Neural progenitor cell (in vitro differentiated cells): ENCODE measurements around the gene PPM1B. TPM values are rescaled to one million over a fixed set of nuclear protein-coding genes. Genes with fewer than 3 reads are reported as not detected.
"Not testable (repeated sequence)": the region's sequence is repeated elsewhere in the genome, so short reads cannot be mapped to it uniquely, and the experiment has no call there.

Experiments
- DNase-seq: peaks from one replicate; pipeline ENCODE4 v3.0.0-alpha.2; 2016; ENCODE audit warnings: low spot score
- H2AFZ ChIP-seq: fragments of 200-600 bp; sonication (generic); replicated peaks from 2 replicates; pipeline ENCODE4 v1.6.1; 2016; ENCODE audit warnings: antibody characterized with exemption
- H3F3A ChIP-seq: fragments of 200-600 bp; sonication (generic); 2 replicates; pipeline ENCODE4 v1.6.1; 2016; ENCODE audit warnings: antibody characterized with exemption, low read depth
- H3K27ac ChIP-seq: fragments of 200-600 bp; sonication (generic); 2 replicates; pipeline ENCODE4 v1.5.1; 2016; ENCODE audit warnings: mild to moderate bottlenecking
- H3K27me3 ChIP-seq: fragments of 200-600 bp; sonication (generic); 2 replicates; pipeline ENCODE4 v1.6.1; 2016; ENCODE audit warnings: mild to moderate bottlenecking, moderate library complexity
- H3K36me3 ChIP-seq: fragments of 200-600 bp; sonication (generic); 2 replicates; pipeline ENCODE4 v1.5.1; 2016
- H3K4me1 ChIP-seq: fragments of 200-600 bp; sonication (generic); 2 replicates; pipeline ENCODE4 v1.6.1; 2016; ENCODE audit warnings: mixed run types
- H3K4me2 ChIP-seq: fragments of 200-600 bp; sonication (generic); 2 replicates; pipeline ENCODE4 v1.6.1; 2016
- H3K4me3 ChIP-seq: fragments of 200-600 bp; sonication (generic); 2 replicates; pipeline ENCODE4 v1.5.1; 2016
- H3K79me2 ChIP-seq: fragments of 200-600 bp; sonication (generic); 2 replicates; pipeline ENCODE4 v1.6.1; 2016; ENCODE audit warnings: low read depth
- H3K9ac ChIP-seq: fragments of 200-600 bp; sonication (generic); 2 replicates; pipeline ENCODE4 v1.6.1; 2016
- H3K9me3 ChIP-seq: fragments of 200-600 bp; sonication (generic); 2 replicates; pipeline ENCODE4 v1.5.1; 2016; ENCODE audit warnings: low read depth
- H4K20me1 ChIP-seq: fragments of 200-600 bp; sonication (generic); 2 replicates; pipeline ENCODE4 v1.6.1; 2016; ENCODE audit warnings: low read depth
- H3K27ac Mint-ChIP-seq: 3 replicates; pipeline ENCODE4 v1.8.0; 2021; ENCODE audit warnings: mixed read lengths
- H3K27me3 Mint-ChIP-seq: 2 replicates; pipeline ENCODE4 v1.8.0; 2022; ENCODE audit warnings: low read depth, mild to moderate bottlenecking, inconsistent platforms, moderate library complexity, mixed read lengths; ENCODE audit not compliant: insufficient read depth
- H3K36me3 Mint-ChIP-seq: 3 replicates; pipeline ENCODE4 v1.8.0; 2021; ENCODE audit warnings: mixed read lengths
- H3K4me1 Mint-ChIP-seq: 3 replicates; pipeline ENCODE4 v1.8.0; 2021; ENCODE audit warnings: mixed read lengths
- H3K4me3 Mint-ChIP-seq: 3 replicates; pipeline ENCODE4 v1.8.0; 2021; ENCODE audit warnings: mild to moderate bottlenecking, moderate library complexity, mixed read lengths
- H3K9me3 Mint-ChIP-seq: 3 replicates; pipeline ENCODE4 v1.8.0; 2020; ENCODE audit warnings: mixed read lengths
- EZH2 ChIP-seq: fragments of 200-600 bp; sonication (generic); IDR thresholded peaks from 2 replicates; pipeline ENCODE4 v1.6.1; 2017; ENCODE audit warnings: antibody characterized with exemption, mild to moderate bottlenecking, moderate library complexity
- EZH2phosphoT487 ChIP-seq: fragments of 200-600 bp; sonication (generic); IDR thresholded peaks from 2 replicates; pipeline ENCODE4 v1.6.1; 2017; ENCODE audit warnings: antibody characterized with exemption
- total RNA-seq: library from RNA; depleted of rRNA; stranded (reverse); fragments of >200 nt; gene quantifications from 2 replicates; pipeline ENCODE4 v1.2.3, GENCODE V29; 2015; ENCODE audit warnings: low replicate concordance
- TF ChIP-seq, protein P1 (sequence below): fragments of 200-600 bp; sonication (generic); IDR thresholded peaks from 2 replicates; pipeline ENCODE4 v1.5.1; 2017; ENCODE audit warnings: antibody characterized with exemption, mild to moderate bottlenecking

The PPM1B gene
- total RNA-seq, 1 donor from 2014 or later, result 86.6 TPM

DNA sequence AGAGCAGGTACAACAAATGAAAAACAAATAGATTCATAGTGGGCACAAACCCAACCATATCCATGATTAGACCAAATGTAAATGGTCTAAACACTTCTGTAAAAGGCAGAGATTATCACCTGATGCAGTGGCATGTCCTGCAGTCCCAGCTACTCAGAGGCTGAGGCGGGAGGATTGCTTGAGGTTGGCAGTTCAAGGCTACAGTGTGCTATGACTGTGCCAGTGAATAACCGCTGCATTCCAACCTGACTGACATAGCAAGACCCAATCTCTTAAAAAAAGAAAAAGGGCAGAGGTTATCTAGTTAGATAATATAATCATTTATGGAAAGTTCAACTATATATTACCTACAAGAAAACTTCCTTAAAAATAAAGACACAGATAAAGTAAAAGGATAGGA is 85.3 kb downstream of the PPM1B start:
- H3K27me3 Mint-ChIP-seq, result peaks cover 8% of the 10 kb centered on the region
- Histone ChIP-seq H3F3A (no peaks in the 10 kb centered on the region), H4K20me1 (no peaks in the 10 kb centered on the region), H3K9me3 (peaks cover 7% of the 10 kb centered on the region), H3K79me2 (no peaks in the 10 kb centered on the region), H3K27ac (no peak overlapping the region), H3K4me2 (no peak overlapping the region), H3K4me1 (no peaks in the 10 kb centered on the region), H3K27me3 (no peaks in the 10 kb centered on the region), H3K9ac (no peak overlapping the region), H3K36me3 (no peaks in the 10 kb centered on the region), H3K4me3 (no peak overlapping the region), H2AFZ (no peak overlapping the region)
- TF ChIP-seq EZH2 (no peak), EZH2phosphoT487 (no peak)
- TF ChIP-seq, protein P1, sequence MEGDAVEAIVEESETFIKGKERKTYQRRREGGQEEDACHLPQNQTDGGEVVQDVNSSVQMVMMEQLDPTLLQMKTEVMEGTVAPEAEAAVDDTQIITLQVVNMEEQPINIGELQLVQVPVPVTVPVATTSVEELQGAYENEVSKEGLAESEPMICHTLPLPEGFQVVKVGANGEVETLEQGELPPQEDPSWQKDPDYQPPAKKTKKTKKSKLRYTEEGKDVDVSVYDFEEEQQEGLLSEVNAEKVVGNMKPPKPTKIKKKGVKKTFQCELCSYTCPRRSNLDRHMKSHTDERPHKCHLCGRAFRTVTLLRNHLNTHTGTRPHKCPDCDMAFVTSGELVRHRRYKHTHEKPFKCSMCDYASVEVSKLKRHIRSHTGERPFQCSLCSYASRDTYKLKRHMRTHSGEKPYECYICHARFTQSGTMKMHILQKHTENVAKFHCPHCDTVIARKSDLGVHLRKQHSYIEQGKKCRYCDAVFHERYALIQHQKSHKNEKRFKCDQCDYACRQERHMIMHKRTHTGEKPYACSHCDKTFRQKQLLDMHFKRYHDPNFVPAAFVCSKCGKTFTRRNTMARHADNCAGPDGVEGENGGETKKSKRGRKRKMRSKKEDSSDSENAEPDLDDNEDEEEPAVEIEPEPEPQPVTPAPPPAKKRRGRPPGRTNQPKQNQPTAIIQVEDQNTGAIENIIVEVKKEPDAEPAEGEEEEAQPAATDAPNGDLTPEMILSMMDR, result no peak
- H3K9me3 Mint-ChIP-seq, result peaks cover 20% of the 10 kb centered on the region
- H3K4me1 Mint-ChIP-seq, result no peaks in the 10 kb centered on the region
- DNase-seq, result no peak
- H3K4me3 Mint-ChIP-seq, result no peak overlapping the region
- no peaks in the 10 kb centered on the region for H3K36me3 Mint-ChIP-seq
- no peak overlapping the region for H3K27ac Mint-ChIP-seq

DNA sequence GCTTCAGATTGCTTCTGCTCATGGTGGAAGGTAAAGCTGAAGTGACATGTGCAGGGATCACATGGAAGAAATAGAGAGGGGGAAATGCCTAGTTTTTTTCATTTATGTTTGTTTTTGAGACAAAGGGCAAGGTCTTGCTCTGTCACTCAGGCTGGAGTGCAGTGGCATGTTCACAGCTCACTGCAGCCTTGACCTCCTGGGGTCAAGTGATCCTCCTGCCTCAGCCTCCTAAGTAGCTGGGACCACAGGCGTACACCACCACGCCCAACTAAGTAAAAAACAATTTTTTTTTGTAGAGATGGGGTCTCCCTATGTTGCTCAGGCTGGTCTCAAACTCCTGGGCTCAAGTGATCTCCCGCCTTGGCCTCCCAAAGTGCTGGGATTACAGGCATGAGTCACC is 87.0 kb downstream of the PPM1B start:
- H3K4me1 Mint-ChIP-seq, H4K20me1 ChIP-seq: not testable (repeated sequence)

DNA sequence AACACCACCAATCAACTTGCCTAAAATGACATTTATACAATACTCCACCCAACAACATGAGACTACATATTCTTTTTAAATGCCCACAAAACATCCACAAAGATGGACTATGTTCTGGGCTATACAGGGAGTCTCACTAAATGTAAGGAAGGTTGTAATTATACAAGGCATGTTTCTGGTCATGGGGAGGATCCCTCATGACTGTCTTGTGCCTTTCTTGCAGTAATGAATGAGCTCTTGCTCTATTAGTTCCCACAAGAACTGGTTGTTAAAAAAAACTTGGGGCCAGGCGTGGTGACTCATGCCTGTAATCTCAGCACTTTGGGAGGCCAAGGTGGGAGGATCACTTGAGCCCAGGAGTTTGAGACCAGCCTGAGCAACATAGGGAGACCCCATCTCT is 89.1 kb downstream of the PPM1B start:
- not testable (repeated sequence) for H3K27me3 Mint-ChIP-seq, H3K36me3 ChIP-seq, H2AFZ ChIP-seq, H3K4me2 ChIP-seq, H3F3A ChIP-seq, H3K36me3 Mint-ChIP-seq, H3K4me3 Mint-ChIP-seq, H3K9me3 Mint-ChIP-seq, H4K20me1 ChIP-seq, H3K4me1 ChIP-seq, H3K27ac ChIP-seq, H3K79me2 ChIP-seq, H3K9ac ChIP-seq, H3K4me1 Mint-ChIP-seq, H3K27ac Mint-ChIP-seq, H3K4me3 ChIP-seq, H3K9me3 ChIP-seq, DNase-seq, H3K27me3 ChIP-seq

More for the DNA sequence above, 87.0 kb downstream of the PPM1B start:
- H3K4me3 ChIP-seq, H3K36me3 ChIP-seq, DNase-seq, H3K27me3 Mint-ChIP-seq, H3K79me2 ChIP-seq, H3K27me3 ChIP-seq, H3K36me3 Mint-ChIP-seq, H3K4me2 ChIP-seq, H3F3A ChIP-seq, H3K4me3 Mint-ChIP-seq, H3K9me3 ChIP-seq, H3K27ac ChIP-seq, H3K4me1 ChIP-seq, H3K9ac ChIP-seq, H2AFZ ChIP-seq: not testable (repeated sequence)
- peak overlapping the region; percentile 72 for H3K27ac Mint-ChIP-seq
- H3K9me3 Mint-ChIP-seq, result peaks cover 20% of the 10 kb centered on the region

DNA sequence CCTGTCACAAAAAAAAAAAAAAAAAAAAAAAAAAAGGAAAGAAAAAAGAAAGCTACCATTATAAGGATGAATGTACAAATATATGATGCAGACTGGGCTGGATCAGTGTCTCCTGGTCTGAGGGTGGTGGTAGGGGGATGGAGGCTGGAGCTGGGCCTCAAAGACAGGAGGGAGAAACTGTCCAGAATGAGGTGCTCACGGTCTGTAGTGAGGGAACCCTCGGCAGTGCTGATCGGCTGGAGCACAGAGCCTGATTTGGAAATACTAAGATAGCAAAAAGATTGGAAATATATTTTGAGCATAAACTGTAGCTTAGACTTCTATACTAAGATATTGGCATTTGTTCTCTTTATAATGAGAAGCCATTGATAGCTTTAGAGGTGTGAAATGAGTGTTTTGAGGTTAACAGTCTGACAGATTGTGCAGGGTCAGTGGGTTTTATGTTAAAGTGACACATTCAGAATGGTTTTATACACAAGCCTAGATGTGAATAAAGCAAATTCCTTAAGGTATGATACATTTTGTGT is 98.7 kb downstream of the PPM1B start:
- Histone ChIP-seq H4K20me1 (no peaks in the 10 kb centered on the region), H3F3A (peaks cover 3% of the 10 kb centered on the region), H3K4me3 (no peak overlapping the region), H3K27ac (no peak overlapping the region), H3K4me1 (peaks cover 14% of the 10 kb centered on the region), H3K36me3 (no peaks in the 10 kb centered on the region), H3K4me2 (no peak overlapping the region), H3K9ac (no peak overlapping the region), H2AFZ (peak overlapping the region; percentile 14), H3K27me3 (no peaks in the 10 kb centered on the region), H3K9me3 (no peaks in the 10 kb centered on the region), H3K79me2 (no peaks in the 10 kb centered on the region)
- Mint-ChIP-seq H3K36me3 (no peaks in the 10 kb centered on the region), H3K27me3 (no peaks in the 10 kb centered on the region), H3K4me3 (no peak overlapping the region), H3K9me3 (no peaks in the 10 kb centered on the region), H3K27ac (peak overlapping the region; percentile 43), H3K4me1 (peaks cover 15% of the 10 kb centered on the region)
- TF ChIP-seq, protein P1, result no peak
- no peak for TF ChIP-seq EZH2
- TF ChIP-seq EZH2phosphoT487, result no peak
- DNase-seq, result no peak
